NK-92 (cell line): ENCODE measurements around the gene MASP2.
"Not testable (repeated sequence)": the region's sequence is repeated elsewhere in the genome, so short reads cannot be mapped to it uniquely, and the experiment has no call there.

ENCODE experiments used
- DNase-seq: peaks from one replicate; lab custom pipeline; 2025; ENCODE audit not compliant: unreplicated experiment; lab: John Stamatoyannopoulos, UW

MASP2 gene

GRCh38 chr1:10990828-10991227 is 56.2 kb downstream of the MASP2 start:
- no peak for DNase-seq

- DNase-seq: not testable (repeated sequence)
These were observed 57.0 kb downstream of the MASP2 start for GRCh38 chr1:10989920-10990516.

- no peak for DNase-seq
These were observed 57.9 kb downstream of the MASP2 start for GRCh38 chr1:10989095-10989494.

GRCh38 chr1:10987840-10988417 is 59.1 kb downstream of the MASP2 start:
- DNase-seq: no peak

- DNase-seq: no peak
These were observed 60.5 kb downstream of the MASP2 start for GRCh38 chr1:10986525-10986890.

GRCh38 chr1:10980841-10981727 is 66.0 kb downstream of the MASP2 start:
- DNase-seq: no peak

- DNase-seq: no peak
These were observed 66.9 kb downstream of the MASP2 start for GRCh38 chr1:10980094-10980577.

- no peak for DNase-seq
These were observed 67.5 kb downstream of the MASP2 start for GRCh38 chr1:10979483-10979920.

GRCh38 chr1:10978719-10979118 is 68.3 kb downstream of the MASP2 start:
- no peak for DNase-seq
